ENCODE data around the gene CLSTN2. TPM values are rescaled to one million over a fixed set of nuclear protein-coding genes. Genes with fewer than 3 reads are reported as not detected.

Gene CLSTN2
- total and polyA plus RNA-seq, 2 of the 4 experiments (the other 2 are of a cell fraction) = under 0.01 to 0.07 TPM

DNA sequence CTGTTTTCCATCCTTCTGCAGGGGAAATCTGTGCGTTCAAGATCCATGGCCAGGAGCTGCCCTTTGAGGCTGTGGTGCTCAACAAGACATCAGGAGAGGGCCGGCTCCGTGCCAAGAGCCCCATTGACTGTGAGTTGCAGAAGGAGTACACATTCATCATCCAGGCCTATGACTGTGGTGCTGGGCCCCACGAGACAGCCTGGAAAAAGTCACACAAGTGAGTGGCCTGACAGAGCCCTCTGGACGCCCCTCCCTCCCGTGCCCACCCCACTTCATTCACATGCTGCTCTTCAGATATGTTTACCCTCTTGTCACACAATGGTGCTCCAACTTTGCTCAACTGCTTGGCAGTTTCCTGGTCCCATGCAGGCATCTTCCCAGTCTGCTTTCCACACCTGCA is 468.6 kb downstream of the CLSTN2 start:
- WGBS, 2 experiments (ENCODE audit: extremely low coverage in 2 of 2, insufficient read length in 1 of 2) = 29% methylated on average over 1 of the region's 6 CpGs; no CpG with 5 or more reads in 1 of the 2 experiments
- ATAC-seq (ENCODE audit: low read depth) = no peak
- Histone ChIP-seq H2AK9ac (replicated peaks; ENCODE audit: low read depth, low read length, poor library complexity) (no peak overlapping the region), H2AFZ (replicated peaks; ENCODE audit: low read length, poor library complexity) (no peak overlapping the region), H3K4ac (ENCODE audit: low read depth, low read length) (no peak overlapping the region), H3K23ac (ENCODE audit: low read depth, low read length) (no peak overlapping the region), H3K27ac (ENCODE audit: insufficient read depth, low read length) (no peak overlapping the region), H2BK120ac (ENCODE audit: low read depth, low read length) (no peak overlapping the region), H2BK5ac (ENCODE audit: low read depth, low read length, poor library complexity, severe bottlenecking) (no peak overlapping the region), H2AK5ac (ENCODE audit: low read depth, low read length) (no peak overlapping the region), H3K9me3 (ENCODE audit: control insufficient read depth, insufficient read depth, low read length) (no peaks in the 10 kb centered on the region; the same call in 1 of the 2 replicates), H3K18ac (ENCODE audit: low read depth, low read length) (no peak overlapping the region), H2BK15ac (ENCODE audit: low read depth, low read length) (no peak overlapping the region), H3K27me3 (ENCODE audit: control insufficient read depth, insufficient read depth, low read length) (no peaks in the 10 kb centered on the region), H3K4me3 (ENCODE audit: insufficient read depth, low read depth, low read length) (no peak overlapping the region), H3K14ac (replicated peaks; ENCODE audit: low read depth, low read length) (no peak overlapping the region), H3K9ac (ENCODE audit: low read depth, low read length) (no peak overlapping the region), H4K8ac (ENCODE audit: low read depth in 2 of 2, low read length in 2 of 2) (no peak overlapping the region), H2BK20ac (ENCODE audit: low read depth, low read length) (no peak overlapping the region), H3K79me1 (ENCODE audit: low read depth in 1 of 2, low read length in 2 of 2) (no peaks in the 10 kb centered on the region), H3K4me2 (ENCODE audit: low read depth, low read length) (no peak overlapping the region), H3K56ac (ENCODE audit: extremely low read depth, insufficient read depth, low read length) (no peak overlapping the region), H4K91ac (ENCODE audit: insufficient read depth, low read depth, low read length) (no peak overlapping the region), H3K4me1 (ENCODE audit: control insufficient read depth, insufficient read depth, low read length) (no peaks in the 10 kb centered on the region), H3K9me1 (ENCODE audit: insufficient read depth, low read length) (no peaks in the 10 kb centered on the region), H4K5ac (ENCODE audit: low read depth, low read length) (no peak overlapping the region), H3K36me3 (ENCODE audit: control insufficient read depth, insufficient read depth, low read length) (no peaks in the 10 kb centered on the region), H4K20me1 (ENCODE audit: insufficient read depth, low read length) (no peaks in the 10 kb centered on the region)
- no peak for DNase-seq
- POLR2A ChIA-PET (ENCODE audit: unreplicated experiment) = no interaction called here
- in situ Hi-C loops (cut with MboI; ENCODE audit: low sequenced_read_pairs) (no loop called here), dilution Hi-C loops (cut with HindIII; ENCODE audit: low sequenced_read_pairs, unreplicated experiment) (no loop called here), intact Hi-C loops (cut with micrococcal nuclease) (no loop called here)
- no peak for TF ChIP-seq MXI1 (IDR thresholded peaks at IDR 0.05; ENCODE audit: borderline replicate concordance, low read depth, low read length)
- TF ChIP-seq CEBPB (IDR thresholded peaks at IDR 0.05; ENCODE audit: low read depth, low read length) = no peak
- TF ChIP-seq, protein P1, sequence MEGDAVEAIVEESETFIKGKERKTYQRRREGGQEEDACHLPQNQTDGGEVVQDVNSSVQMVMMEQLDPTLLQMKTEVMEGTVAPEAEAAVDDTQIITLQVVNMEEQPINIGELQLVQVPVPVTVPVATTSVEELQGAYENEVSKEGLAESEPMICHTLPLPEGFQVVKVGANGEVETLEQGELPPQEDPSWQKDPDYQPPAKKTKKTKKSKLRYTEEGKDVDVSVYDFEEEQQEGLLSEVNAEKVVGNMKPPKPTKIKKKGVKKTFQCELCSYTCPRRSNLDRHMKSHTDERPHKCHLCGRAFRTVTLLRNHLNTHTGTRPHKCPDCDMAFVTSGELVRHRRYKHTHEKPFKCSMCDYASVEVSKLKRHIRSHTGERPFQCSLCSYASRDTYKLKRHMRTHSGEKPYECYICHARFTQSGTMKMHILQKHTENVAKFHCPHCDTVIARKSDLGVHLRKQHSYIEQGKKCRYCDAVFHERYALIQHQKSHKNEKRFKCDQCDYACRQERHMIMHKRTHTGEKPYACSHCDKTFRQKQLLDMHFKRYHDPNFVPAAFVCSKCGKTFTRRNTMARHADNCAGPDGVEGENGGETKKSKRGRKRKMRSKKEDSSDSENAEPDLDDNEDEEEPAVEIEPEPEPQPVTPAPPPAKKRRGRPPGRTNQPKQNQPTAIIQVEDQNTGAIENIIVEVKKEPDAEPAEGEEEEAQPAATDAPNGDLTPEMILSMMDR (conservative IDR thresholded peaks at IDR 0.05; ENCODE audit: low read depth, low read length) = no peak
- no peak for TF ChIP-seq SMC3 (IDR thresholded peaks at IDR 0.05; ENCODE audit: low read depth, low read length)
- no peak for TF ChIP-seq NFE2L2 (IDR thresholded peaks at IDR 0.05; ENCODE audit: low read depth, low read length)
- TF ChIP-seq FOS (IDR thresholded peaks at IDR 0.05; ENCODE audit: low read depth, low read length) = no peak
- no peak for TF ChIP-seq BHLHE40 (IDR thresholded peaks at IDR 0.05; ENCODE audit: low read depth, low read length)
- no peak for TF ChIP-seq MAFK (IDR thresholded peaks at IDR 0.05; ENCODE audit: low read depth, low read length)
- TF ChIP-seq RFX5 (IDR thresholded peaks at IDR 0.05; ENCODE audit: low read depth, low read length) = no peak
- TF ChIP-seq, protein P2, sequence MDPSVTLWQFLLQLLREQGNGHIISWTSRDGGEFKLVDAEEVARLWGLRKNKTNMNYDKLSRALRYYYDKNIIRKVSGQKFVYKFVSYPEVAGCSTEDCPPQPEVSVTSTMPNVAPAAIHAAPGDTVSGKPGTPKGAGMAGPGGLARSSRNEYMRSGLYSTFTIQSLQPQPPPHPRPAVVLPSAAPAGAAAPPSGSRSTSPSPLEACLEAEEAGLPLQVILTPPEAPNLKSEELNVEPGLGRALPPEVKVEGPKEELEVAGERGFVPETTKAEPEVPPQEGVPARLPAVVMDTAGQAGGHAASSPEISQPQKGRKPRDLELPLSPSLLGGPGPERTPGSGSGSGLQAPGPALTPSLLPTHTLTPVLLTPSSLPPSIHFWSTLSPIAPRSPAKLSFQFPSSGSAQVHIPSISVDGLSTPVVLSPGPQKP (IDR thresholded peaks at IDR 0.05; ENCODE audit: borderline replicate concordance, low read depth, low read length) = no peak
- no peak for TF ChIP-seq RAD21 (IDR thresholded peaks at IDR 0.05; ENCODE audit: low read length)
- no peak for TF ChIP-seq POLR2A (IDR thresholded peaks at IDR 0.05; ENCODE audit: low read depth, low read length)
- TF ChIP-seq CHD1 (IDR thresholded peaks at IDR 0.05; ENCODE audit: low read depth, low read length) = no peak
- TF ChIP-seq, protein P3, sequence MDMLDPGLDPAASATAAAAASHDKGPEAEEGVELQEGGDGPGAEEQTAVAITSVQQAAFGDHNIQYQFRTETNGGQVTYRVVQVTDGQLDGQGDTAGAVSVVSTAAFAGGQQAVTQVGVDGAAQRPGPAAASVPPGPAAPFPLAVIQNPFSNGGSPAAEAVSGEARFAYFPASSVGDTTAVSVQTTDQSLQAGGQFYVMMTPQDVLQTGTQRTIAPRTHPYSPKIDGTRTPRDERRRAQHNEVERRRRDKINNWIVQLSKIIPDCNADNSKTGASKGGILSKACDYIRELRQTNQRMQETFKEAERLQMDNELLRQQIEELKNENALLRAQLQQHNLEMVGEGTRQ (IDR thresholded peaks at IDR 0.05; ENCODE audit: low read depth, low read length) = no peak
- no peak for TF ChIP-seq MAZ (IDR thresholded peaks at IDR 0.05; ENCODE audit: borderline replicate concordance, low read depth, low read length)
- no peak for TF ChIP-seq RCOR1 (IDR thresholded peaks at IDR 0.05; ENCODE audit: insufficient replicate concordance, low read length)
- no TSS peak for BruUV-seq (replicated peaks)
- CTCF ChIA-PET = no interaction called here

All from IMR-90 (cell line).